Loucy (cell line): ENCODE measurements around the gene PODN.

Experiments used
- H2AFZ ChIP-seq: fragments of 200-600 bp; sonication (generic); 2 replicates; pipeline ENCODE4 v1.6.0; 2016; ENCODE audit warnings: antibody characterized with exemption, mild to moderate bottlenecking, low read length, moderate library complexity
- H3F3A ChIP-seq: fragments of 200-600 bp; 2 replicates; pipeline ENCODE4 v1.6.0; 2016; ENCODE audit warnings: antibody characterized with exemption, low read depth, mild to moderate bottlenecking
- H3K27me3 ChIP-seq: fragments of 200-600 bp; sonication (generic); 2 replicates; pipeline ENCODE4 v1.6.1; 2014; ENCODE audit warnings: low read length, mild to moderate bottlenecking; ENCODE audit not compliant: insufficient read depth, poor library complexity, severe bottlenecking
- H3K36me3 ChIP-seq: fragments of 200-600 bp; sonication (generic); 2 replicates; pipeline ENCODE4 v1.6.1; 2016; ENCODE audit warnings: low read length; ENCODE audit not compliant: insufficient read depth
- H3K4me1 ChIP-seq: fragments of 200-600 bp; sonication (generic); 2 replicates; pipeline ENCODE4 v1.5.1; 2014; ENCODE audit warnings: low read length, mild to moderate bottlenecking; ENCODE audit not compliant: insufficient read depth, poor library complexity, severe bottlenecking
- H3K4me2 ChIP-seq: fragments of 200-600 bp; sonication (generic); 2 replicates; pipeline ENCODE4 v1.6.0; 2014; ENCODE audit warnings: antibody characterized with exemption, low read length, low read depth, mild to moderate bottlenecking; ENCODE audit not compliant: poor library complexity, severe bottlenecking
- H3K4me3 ChIP-seq: fragments of 200-600 bp; sonication (generic); 2 replicates; pipeline ENCODE4 v1.5.1; 2014; ENCODE audit warnings: low read length, mild to moderate bottlenecking, mixed read lengths; ENCODE audit not compliant: poor library complexity, severe bottlenecking
- H3K79me2 ChIP-seq: fragments of 200-600 bp; sonication (generic); 2 replicates; pipeline ENCODE4 v1.6.1; 2014; ENCODE audit warnings: low read length; ENCODE audit not compliant: insufficient read depth
- H3K9ac ChIP-seq: fragments of 200-600 bp; sonication (generic); 2 replicates; pipeline ENCODE4 v1.6.0; 2014; ENCODE audit warnings: mild to moderate bottlenecking, low read depth, low read length, moderate library complexity; ENCODE audit not compliant: poor library complexity, severe bottlenecking
- H3K9me2 ChIP-seq: fragments of 200-600 bp; sonication (generic); replicated peaks from 2 replicates; pipeline ENCODE4 v1.6.1; 2016; ENCODE audit warnings: low read depth, low read length, mixed read lengths
- H3K9me3 ChIP-seq: fragments of 200-600 bp; sonication (generic); 2 replicates; pipeline ENCODE4 v1.6.1; 2014; ENCODE audit warnings: mild to moderate bottlenecking, antibody characterized with exemption, low read length, low read depth; ENCODE audit not compliant: insufficient read depth
- H4K20me1 ChIP-seq: fragments of 200-600 bp; sonication (generic); 2 replicates; pipeline ENCODE4 v1.6.0; 2014; ENCODE audit warnings: antibody characterized with exemption, low read length, mild to moderate bottlenecking; ENCODE audit not compliant: insufficient read depth, poor library complexity, severe bottlenecking
- CTCF ChIP-seq: fragments of 200-600 bp; sonication (generic); conservative IDR thresholded peaks from 2 replicates; pipeline ENCODE4 v1.5.1; 2014; ENCODE audit warnings: mild to moderate bottlenecking, antibody characterized with exemption, low read length
- EZH2phosphoT487 ChIP-seq: fragments of 200-600 bp; IDR thresholded peaks from 2 replicates; pipeline ENCODE4 v1.6.1; 2018; ENCODE audit warnings: antibody characterized with exemption, mild to moderate bottlenecking, moderate library complexity, borderline replicate concordance

PODN gene

GRCh38 chr1:53076721-53077598, 14.9 kb downstream of the PODN start:
- H3K4me3 ChIP-seq, result no peak overlapping the region
- no peaks in the 10 kb centered on the region for H3K4me1 ChIP-seq
- H2AFZ ChIP-seq, result no peak overlapping the region
- no peaks in the 10 kb centered on the region for H3K9me2 ChIP-seq
- no peaks in the 10 kb centered on the region for H3K27me3 ChIP-seq
- H3K9ac ChIP-seq, result no peak overlapping the region
- TF ChIP-seq CTCF (no peak), EZH2phosphoT487 (no peak)
- H3K9me3 ChIP-seq, result no peaks in the 10 kb centered on the region
- no peaks in the 10 kb centered on the region for H3K79me2 ChIP-seq
- H4K20me1 ChIP-seq, result no peaks in the 10 kb centered on the region
- H3F3A ChIP-seq, result no peaks in the 10 kb centered on the region
- no peaks in the 10 kb centered on the region for H3K36me3 ChIP-seq
- H3K4me2 ChIP-seq, result no peak overlapping the region

GRCh38 chr1:53077599-53077965, 15.6 kb downstream of the PODN start:
- Histone ChIP-seq H3K36me3 (no peaks in the 10 kb centered on the region), H3K79me2 (no peaks in the 10 kb centered on the region), H3K4me3 (no peak overlapping the region), H2AFZ (no peak overlapping the region), H3K9ac (no peak overlapping the region), H3K27me3 (no peaks in the 10 kb centered on the region), H3K9me2 (no peaks in the 10 kb centered on the region), H3K9me3 (no peaks in the 10 kb centered on the region), H4K20me1 (no peaks in the 10 kb centered on the region), H3K4me2 (no peak overlapping the region), H3F3A (no peaks in the 10 kb centered on the region), H3K4me1 (no peaks in the 10 kb centered on the region)
- TF ChIP-seq CTCF (no peak), EZH2phosphoT487 (no peak)

GRCh38 chr1:53078333-53079101, 16.5 kb downstream of the PODN start:
- Histone ChIP-seq H4K20me1 (no peaks in the 10 kb centered on the region), H3K36me3 (no peaks in the 10 kb centered on the region), H2AFZ (no peak overlapping the region), H3F3A (no peaks in the 10 kb centered on the region), H3K79me2 (no peaks in the 10 kb centered on the region), H3K27me3 (no peaks in the 10 kb centered on the region), H3K9ac (no peak overlapping the region), H3K4me1 (no peaks in the 10 kb centered on the region), H3K4me3 (no peak overlapping the region), H3K9me2 (no peaks in the 10 kb centered on the region), H3K9me3 (no peaks in the 10 kb centered on the region), H3K4me2 (no peak overlapping the region)
- TF ChIP-seq EZH2phosphoT487, result no peak
- TF ChIP-seq CTCF, result no peak
